ENCODE measurements around the gene EDRF1.
A peak's percentile ranks its signal among the peaks of the same experiment; 100 is the strongest.
"Not testable (repeated sequence)": the region's sequence is repeated elsewhere in the genome, so short reads cannot be mapped to it uniquely, and the experiment has no call there.

Gene EDRF1

GRCh38 chr10:125711110-125711750, 8.3 kb upstream of the EDRF1 start:
- TF ChIP-seq CTCF (IDR thresholded peaks at IDR 0.05; ENCODE audit: low read depth, low read length): no peak
- no peak for TF ChIP-seq MAX (IDR thresholded peaks at IDR 0.05; ENCODE audit: low read depth, low read length)
- no peak for TF ChIP-seq POLR2A (IDR thresholded peaks at IDR 0.05; ENCODE audit: extremely low read depth, insufficient read length)
- no peak for TF ChIP-seq MYC (IDR thresholded peaks at IDR 0.05; ENCODE audit: low read depth, low read length)
- no peak overlapping the region for H3K4me3 ChIP-seq (ENCODE audit: low read depth, low read length)
- DNase-seq (ENCODE audit: low read depth): no peak

GRCh38 chr10:125714728-125715127, 4.8 kb upstream of the EDRF1 start:
- not testable (repeated sequence) for DNase-seq (ENCODE audit: low read depth); H3K4me3 ChIP-seq (ENCODE audit: low read depth, low read length)

GRCh38 chr10:125720002-125720382, 483 bp downstream of the EDRF1 start:
- no peak for TF ChIP-seq POLR2A (IDR thresholded peaks at IDR 0.05; ENCODE audit: extremely low read depth, insufficient read length)
- no peak for TF ChIP-seq MAX (IDR thresholded peaks at IDR 0.05; ENCODE audit: low read depth, low read length)
- no peak for TF ChIP-seq CTCF (IDR thresholded peaks at IDR 0.05; ENCODE audit: low read depth, low read length)
- TF ChIP-seq MYC (IDR thresholded peaks at IDR 0.05; ENCODE audit: low read depth, low read length): no peak
- DNase-seq (ENCODE audit: low read depth): peak; percentile 23
- peak overlapping the region; percentile 98 for H3K4me3 ChIP-seq (ENCODE audit: low read depth, low read length)

- H3K4me3 ChIP-seq (ENCODE audit: low read depth, low read length): peak overlapping the region; percentile 98
- no peak for DNase-seq (ENCODE audit: low read depth)
Measured at GRCh38 chr10:125721035-125721434, 1.5 kb downstream of the EDRF1 start.

GRCh38 chr10:125722811-125723210, 3.3 kb downstream of the EDRF1 start:
- no peak for TF ChIP-seq MAX (IDR thresholded peaks at IDR 0.05; ENCODE audit: low read depth, low read length)
- no peak for TF ChIP-seq CTCF (IDR thresholded peaks at IDR 0.05; ENCODE audit: low read depth, low read length)
- TF ChIP-seq MYC (IDR thresholded peaks at IDR 0.05; ENCODE audit: low read depth, low read length): no peak
- TF ChIP-seq POLR2A (IDR thresholded peaks at IDR 0.05; ENCODE audit: extremely low read depth, insufficient read length): no peak
- no peak overlapping the region for H3K4me3 ChIP-seq (ENCODE audit: low read depth, low read length)
- DNase-seq (ENCODE audit: low read depth): no peak

More at GRCh38 chr10:125721035-125721434, 1.5 kb downstream of the EDRF1 start:
- TF ChIP-seq MAX (IDR thresholded peaks at IDR 0.05; ENCODE audit: low read depth, low read length) (no peak), MYC (IDR thresholded peaks at IDR 0.05; ENCODE audit: low read depth, low read length) (no peak), CTCF (IDR thresholded peaks at IDR 0.05; ENCODE audit: low read depth, low read length) (no peak), POLR2A (IDR thresholded peaks at IDR 0.05; ENCODE audit: extremely low read depth, insufficient read length) (no peak)

GRCh38 chr10:125726914-125727313, 7.4 kb downstream of the EDRF1 start:
- no peak for DNase-seq (ENCODE audit: low read depth)
- H3K4me3 ChIP-seq (ENCODE audit: low read depth, low read length): no peak overlapping the region
- TF ChIP-seq POLR2A (IDR thresholded peaks at IDR 0.05; ENCODE audit: extremely low read depth, insufficient read length) (no peak), MAX (IDR thresholded peaks at IDR 0.05; ENCODE audit: low read depth, low read length) (no peak), MYC (IDR thresholded peaks at IDR 0.05; ENCODE audit: low read depth, low read length) (no peak), CTCF (IDR thresholded peaks at IDR 0.05; ENCODE audit: low read depth, low read length) (no peak)
